IPS-18c (cell line): ENCODE results near the gene SUFU.

Experiments used
- H3K4me3 ChIP-seq: 2 replicates; pipeline ENCODE4 v1.7.0; 2013; ENCODE audit warnings: low read depth, mild to moderate bottlenecking, low read length, moderate library complexity; ENCODE audit not compliant: insufficient read depth
- H3K9me3 ChIP-seq: one replicate; pipeline ENCODE4 v1.6.1; 2013; ENCODE audit warnings: mild to moderate bottlenecking, low read length, moderate library complexity; ENCODE audit not compliant: control insufficient read depth, insufficient read depth

The SUFU gene

GRCh38 chr10:102555781-102556328 lies 52.1 kb downstream of the SUFU start:
- Histone ChIP-seq H3K9me3 (no peaks in the 10 kb centered on the region), H3K4me3 (no peak overlapping the region)

DNA sequence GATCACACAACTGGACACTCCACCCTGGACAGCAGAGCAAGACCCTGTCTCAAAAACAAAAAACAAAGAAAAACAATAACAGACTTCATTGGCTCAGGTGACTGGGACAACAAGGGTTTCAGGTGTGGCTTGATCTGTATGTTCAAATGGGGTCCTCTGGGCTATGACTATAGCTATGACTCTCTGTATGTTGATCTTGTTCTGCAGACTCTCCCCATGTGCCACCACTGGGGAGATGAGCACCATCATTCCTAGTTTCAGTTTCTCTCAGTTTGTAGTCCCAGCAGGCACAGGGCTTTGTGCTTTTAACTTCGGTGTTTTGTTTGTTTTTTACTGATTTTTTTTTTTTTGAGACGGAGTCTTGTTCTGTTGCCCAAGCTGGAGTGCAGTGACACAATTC lies 53.8 kb downstream of the SUFU start:
- H3K9me3 ChIP-seq: no peaks in the 10 kb centered on the region
- no peak overlapping the region for H3K4me3 ChIP-seq

DNA sequence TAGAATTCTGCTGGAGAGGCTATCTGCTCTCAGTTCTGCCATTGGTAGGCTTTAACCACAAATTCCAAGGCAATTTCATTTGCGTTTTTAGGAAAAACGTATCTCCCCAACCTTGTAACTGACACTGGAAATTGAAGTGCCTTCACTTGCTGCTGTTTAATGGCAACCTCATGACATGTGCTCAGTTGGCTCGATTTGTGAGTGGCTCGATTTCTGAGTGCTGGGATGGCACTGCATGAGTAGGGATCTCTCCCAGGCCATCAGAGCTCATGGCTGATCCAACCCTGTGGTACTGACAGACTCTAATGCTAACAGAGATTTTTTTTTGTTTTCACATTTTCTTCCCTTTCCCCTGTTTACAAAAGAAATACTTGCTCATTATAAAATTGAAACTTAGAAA lies 56.0 kb downstream of the SUFU start:
- Histone ChIP-seq H3K9me3 (no peaks in the 10 kb centered on the region), H3K4me3 (no peak overlapping the region)

DNA sequence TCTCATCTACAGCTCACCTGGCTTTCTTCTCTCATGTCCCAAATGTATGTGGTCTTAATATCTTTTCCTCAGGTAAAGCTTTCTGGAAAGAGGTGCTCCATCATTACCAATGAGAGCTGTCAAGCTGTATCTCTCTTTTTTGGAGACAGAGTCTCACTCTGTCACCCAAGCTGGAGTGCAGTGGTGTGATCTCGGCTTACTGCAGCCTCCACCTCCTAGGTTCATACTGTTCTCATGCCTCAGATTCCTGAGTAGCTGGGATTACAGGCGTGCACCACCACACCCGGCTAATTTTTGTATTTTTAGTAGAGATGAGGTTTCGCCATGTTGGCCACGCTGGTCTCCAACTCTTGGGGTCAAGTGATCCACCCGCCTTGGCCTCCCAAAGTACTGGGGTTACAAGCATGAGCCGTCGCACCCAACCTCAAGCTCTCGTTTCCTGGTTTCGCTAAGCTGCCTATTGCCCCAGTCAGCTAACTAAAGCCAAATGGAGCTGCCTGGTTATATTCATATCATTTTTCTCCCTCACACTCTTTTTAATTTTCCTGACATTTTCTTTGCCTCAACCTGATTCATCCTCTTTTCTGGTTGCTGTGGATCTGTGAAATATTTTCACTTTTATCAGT lies 60.5 kb downstream of the SUFU start:
- no peak overlapping the region for H3K4me3 ChIP-seq
- H3K9me3 ChIP-seq: no peaks in the 10 kb centered on the region

DNA sequence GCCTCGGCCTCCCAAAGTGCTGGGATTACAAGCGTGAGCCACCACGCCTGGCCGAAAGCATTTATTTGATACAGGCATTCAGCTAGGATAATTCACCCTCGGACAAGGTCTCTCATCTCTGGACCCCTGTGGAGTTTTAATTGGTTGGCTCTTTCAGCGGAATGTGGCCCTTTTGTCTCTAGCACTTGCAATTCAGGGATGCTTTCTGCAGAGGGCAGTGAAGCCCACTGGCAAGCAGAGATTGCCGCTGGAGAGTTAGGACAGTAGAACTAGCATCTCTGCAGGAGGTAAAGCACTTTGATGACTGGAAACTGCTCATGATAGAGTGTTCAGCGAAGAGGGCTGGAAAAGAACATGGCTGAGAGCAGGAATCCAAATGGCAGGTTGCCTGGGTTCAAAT lies 62.0 kb downstream of the SUFU start:
- no peak overlapping the region for H3K4me3 ChIP-seq
- H3K9me3 ChIP-seq: no peaks in the 10 kb centered on the region

DNA sequence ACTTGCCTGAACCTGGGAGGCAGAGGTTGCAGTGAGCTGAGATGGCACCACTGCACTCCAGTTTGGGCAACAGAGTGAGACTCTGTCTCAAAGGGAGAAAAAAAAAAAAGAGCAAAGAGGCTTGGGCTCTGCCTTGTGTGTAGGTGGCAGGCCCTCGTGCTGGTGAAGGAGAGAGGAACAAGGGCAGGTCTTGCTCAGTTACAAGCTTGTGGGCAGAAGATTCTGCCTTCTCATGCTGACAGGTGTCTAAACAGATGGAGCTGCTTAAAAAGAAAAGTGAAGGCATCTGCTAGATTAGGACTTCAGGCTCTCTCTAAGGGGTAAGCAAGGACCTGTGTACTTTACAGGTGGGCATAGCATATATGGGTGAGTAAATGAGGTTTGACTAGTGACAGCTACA lies 75.0 kb downstream of the SUFU start:
- H3K4me3 ChIP-seq: no peak overlapping the region

DNA sequence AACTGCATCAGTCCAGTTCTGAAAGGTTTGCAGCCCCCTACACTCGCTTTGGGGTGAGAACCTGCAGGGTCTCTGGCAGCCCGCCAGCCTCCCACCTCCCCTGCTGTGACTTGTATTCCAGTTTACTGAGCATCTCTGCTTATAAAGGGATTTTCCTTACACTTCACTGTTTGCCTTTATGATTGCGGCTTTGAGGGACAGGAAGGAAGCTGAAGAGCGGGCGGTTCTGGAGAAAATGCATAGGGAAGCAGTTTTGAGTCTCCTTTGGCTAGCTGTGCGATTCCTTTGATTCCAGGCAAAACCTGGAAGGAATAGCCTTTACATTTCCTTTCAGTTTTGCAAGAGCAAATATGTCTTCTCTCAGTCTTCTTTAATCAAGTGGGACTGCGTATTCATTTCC lies 75.6 kb downstream of the SUFU start:
- Histone ChIP-seq H3K4me3 (no peak overlapping the region), H3K9me3 (no peaks in the 10 kb centered on the region)

More for the DNA sequence above, 75.0 kb downstream of the SUFU start:
- no peaks in the 10 kb centered on the region for H3K9me3 ChIP-seq

DNA sequence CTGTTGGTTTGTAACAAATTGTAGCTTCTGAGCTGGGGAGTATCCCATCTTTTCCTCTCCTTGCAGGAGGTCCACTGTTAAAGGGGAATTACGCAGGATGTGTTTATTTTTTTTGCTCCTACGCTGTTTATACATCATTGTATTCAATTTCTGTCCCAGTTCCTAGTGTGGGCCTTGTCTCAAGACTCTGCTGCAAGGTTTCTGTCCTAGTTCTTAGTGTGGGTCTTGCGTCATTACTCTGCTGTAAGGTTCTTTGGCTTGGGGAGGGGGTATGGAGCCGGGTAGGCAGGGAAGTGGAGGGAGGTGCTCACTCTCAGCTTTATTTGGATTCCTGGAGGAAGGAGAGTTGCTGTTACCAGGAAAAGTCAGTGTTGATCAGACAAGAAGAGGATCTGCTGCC lies 76.5 kb downstream of the SUFU start:
- Histone ChIP-seq H3K4me3 (no peak overlapping the region), H3K9me3 (no peaks in the 10 kb centered on the region)

DNA sequence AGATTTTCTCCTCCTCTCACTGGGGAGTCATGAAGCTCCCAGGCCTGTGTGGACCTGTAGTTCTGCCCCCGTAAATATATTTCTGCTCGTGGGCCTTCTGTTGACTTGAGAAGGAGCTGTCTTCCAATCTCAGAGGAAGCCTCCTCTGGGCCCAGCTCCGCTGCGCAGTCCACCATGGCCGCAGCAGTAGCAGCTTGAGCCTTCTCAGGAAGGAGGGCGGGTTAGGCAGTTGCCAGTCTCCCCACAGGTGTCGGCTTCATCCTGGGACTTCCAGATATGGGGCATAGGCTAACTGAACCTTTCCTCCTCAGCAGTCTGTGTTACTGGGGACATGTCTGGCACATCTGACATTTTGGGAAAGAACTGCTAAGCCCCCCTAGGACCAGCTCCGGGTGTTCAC lies 77.6 kb downstream of the SUFU start:
- no peaks in the 10 kb centered on the region for H3K9me3 ChIP-seq
- H3K4me3 ChIP-seq: no peak overlapping the region

DNA sequence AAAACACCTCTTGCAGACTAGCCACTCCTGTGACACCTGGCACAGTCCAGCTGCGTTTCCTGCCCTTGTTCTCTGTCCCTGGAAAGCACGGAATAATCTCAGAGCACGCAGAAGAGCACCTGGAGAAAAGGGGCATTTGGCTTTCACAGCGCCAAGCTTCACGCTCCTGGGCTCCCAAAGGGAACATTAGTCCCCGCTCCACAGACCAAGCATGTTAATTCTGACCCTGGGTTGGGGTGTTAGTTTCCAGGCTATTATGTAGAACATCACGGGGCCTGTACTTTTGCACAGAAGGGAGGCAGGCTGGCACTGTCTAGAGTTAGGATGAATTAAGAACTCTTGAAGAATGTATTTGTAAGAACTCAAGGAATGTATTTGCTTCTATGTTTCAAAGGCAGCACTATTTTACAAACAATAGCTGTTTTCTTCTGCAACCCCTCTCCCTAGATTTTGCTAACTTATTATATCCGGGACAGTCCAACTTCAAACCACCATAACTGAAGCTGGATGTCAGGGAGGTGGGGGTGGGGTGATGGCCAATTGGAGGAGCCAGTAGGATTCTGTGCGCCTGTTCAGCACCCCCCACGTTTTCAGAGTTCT lies 78.3 kb downstream of the SUFU start:
- Histone ChIP-seq H3K9me3 (no peaks in the 10 kb centered on the region), H3K4me3 (no peak overlapping the region)

- H3K9me3 ChIP-seq: no peaks in the 10 kb centered on the region
- no peak overlapping the region for H3K4me3 ChIP-seq
These were observed 80.0 kb downstream of the SUFU start for GRCh38 chr10:102583435-102584417.

- no peaks in the 10 kb centered on the region for H3K9me3 ChIP-seq
- no peak overlapping the region for H3K4me3 ChIP-seq
These were observed 81.3 kb downstream of the SUFU start for GRCh38 chr10:102585026-102585425.

GRCh38 chr10:102586858-102587257 lies 83.1 kb downstream of the SUFU start:
- Histone ChIP-seq H3K4me3 (no peak overlapping the region), H3K9me3 (no peaks in the 10 kb centered on the region)

GRCh38 chr10:102588875-102589274 lies 85.1 kb downstream of the SUFU start:
- no peak overlapping the region for H3K4me3 ChIP-seq
- no peaks in the 10 kb centered on the region for H3K9me3 ChIP-seq

GRCh38 chr10:102593074-102593803 lies 89.5 kb downstream of the SUFU start:
- Histone ChIP-seq H3K4me3 (no peak overlapping the region), H3K9me3 (no peaks in the 10 kb centered on the region)

DNA sequence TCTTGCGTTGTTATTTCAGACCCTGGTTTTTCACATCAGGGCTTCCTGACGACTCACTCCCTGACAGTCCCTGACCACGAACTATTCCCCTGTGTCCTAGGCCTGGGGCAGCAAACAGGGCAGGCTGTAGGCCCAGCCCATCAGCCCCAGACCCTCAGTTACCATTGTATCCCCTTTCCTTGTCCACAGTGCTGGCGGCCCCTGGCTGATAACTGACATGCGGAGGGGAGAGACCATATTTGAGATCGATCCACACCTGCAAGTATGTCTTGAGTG lies 90.0 kb downstream of the SUFU start:
- no peaks in the 10 kb centered on the region for H3K9me3 ChIP-seq
- H3K4me3 ChIP-seq: no peak overlapping the region

- Histone ChIP-seq H3K9me3 (no peaks in the 10 kb centered on the region), H3K4me3 (no peak overlapping the region)
These were observed 91.5 kb downstream of the SUFU start for GRCh38 chr10:102595293-102595692.
